OCI-LY7 (cell line): Measurements from ENCODE around the gene POU4F3. TPM values are rescaled to one million over a fixed set of nuclear protein-coding genes. Genes with fewer than 3 reads are reported as not detected.
A peak's percentile ranks its signal among the peaks of the same experiment; 100 is the strongest.
"Not testable (repeated sequence)": the region's sequence is repeated elsewhere in the genome, so short reads cannot be mapped to it uniquely, and the experiment has no call there.

ENCODE experiments used
- BruUV-seq: library from RNA; stranded (reverse); fragments of 400-500 nt; replicated peaks from 2 replicates; lab custom pipeline; 2021; lab: Mats Ljungman, UMichigan
- CTCF ChIA-PET: fragments of 300-600 bp; sonication (Branson Sonifier 250); formaldehyde crosslinking; loops from one replicate; lab custom pipeline; 2022; ENCODE audit warnings: antibody characterized with exemption; ENCODE audit not compliant: unreplicated experiment; lab: Charles Lee
- POLR2A ChIA-PET: fragments of 300-600 bp; sonication (Branson Sonifier 250); formaldehyde crosslinking; loops from one replicate; lab custom pipeline; 2022; ENCODE audit warnings: antibody characterized with exemption; lab: Charles Lee
- DNase-seq: peaks from one replicate; pipeline ENCODE4 v3.0.0-alpha.2; 2015; ENCODE audit warnings: low spot score
- H2AFZ ChIP-seq: fragments of 200-600 bp; sonication (generic), shearing (Covaris generic); 2 replicates; pipeline ENCODE4 v1.6.1; 2014; ENCODE audit warnings: mild to moderate bottlenecking, antibody characterized with exemption, low read length, moderate library complexity
- H3K27ac ChIP-seq: fragments of 200-600 bp; sonication (generic); 2 replicates; pipeline ENCODE4 v1.5.1; 2014; ENCODE audit warnings: mixed run types, low read depth, mild to moderate bottlenecking, moderate library complexity, low read length, inconsistent platforms; ENCODE audit not compliant: poor library complexity, severe bottlenecking
- H3K36me3 ChIP-seq: fragments of 200-600 bp; sonication (generic); 2 replicates; pipeline ENCODE4 v1.6.1; 2014; ENCODE audit warnings: mild to moderate bottlenecking, antibody characterized with exemption, low read length, moderate library complexity, mixed read lengths; ENCODE audit not compliant: insufficient read depth
- H3K4me1 ChIP-seq: fragments of 200-600 bp; sonication (generic); 2 replicates; pipeline ENCODE4 v1.5.1; 2014; ENCODE audit warnings: mild to moderate bottlenecking, low read length; ENCODE audit not compliant: insufficient read depth, poor library complexity, severe bottlenecking
- H3K4me2 ChIP-seq: fragments of 200-600 bp; sonication (generic); 2 replicates; pipeline ENCODE4 v1.6.1; 2014; ENCODE audit warnings: mild to moderate bottlenecking, low read length
- H3K4me3 ChIP-seq: fragments of 200-600 bp; sonication (generic); 2 replicates; pipeline ENCODE4 v1.5.1; 2014; ENCODE audit warnings: mild to moderate bottlenecking, low read depth, low read length; ENCODE audit not compliant: poor library complexity, severe bottlenecking
- H3K79me2 ChIP-seq: fragments of 200-600 bp; sonication (generic); 2 replicates; pipeline ENCODE4 v1.6.1; 2016; ENCODE audit warnings: low read depth, mild to moderate bottlenecking, low read length, moderate library complexity, mixed read lengths; ENCODE audit not compliant: insufficient read depth
- H3K9me2 ChIP-seq: fragments of 200-600 bp; sonication (generic); 2 replicates; pipeline ENCODE4 v1.6.1; 2016; ENCODE audit warnings: mild to moderate bottlenecking, low read length, mixed read lengths; ENCODE audit not compliant: insufficient read depth
- H3K9me3 ChIP-seq: fragments of 200-600 bp; sonication (generic); 2 replicates; pipeline ENCODE4 v1.6.1; 2014; ENCODE audit warnings: mild to moderate bottlenecking, mixed run types, low read length, mixed read lengths
- H4K20me1 ChIP-seq: fragments of 200-600 bp; sonication (generic); 2 replicates; pipeline ENCODE4 v1.6.1; 2014; ENCODE audit warnings: mild to moderate bottlenecking, antibody characterized with exemption, low read length, moderate library complexity, mixed read lengths; ENCODE audit not compliant: insufficient read depth
- CTCF ChIP-seq: fragments of 200-600 bp; sonication (generic); conservative IDR thresholded peaks from 2 replicates; pipeline ENCODE4 v1.5.1; 2014; ENCODE audit warnings: mild to moderate bottlenecking, antibody characterized with exemption, low read length, moderate library complexity, mixed read lengths
- EZH2phosphoT487 ChIP-seq: fragments of 200-600 bp; sonication (generic); IDR thresholded peaks from 2 replicates; pipeline ENCODE4 v1.6.1; 2018; ENCODE audit warnings: low read depth, borderline replicate concordance, mild to moderate bottlenecking, mixed run types, antibody characterized with exemption, low read length, moderate library complexity, mixed read lengths
- intact Hi-C: fragments of 100-400 bp; cut with micrococcal nuclease; formaldehyde crosslinking; loops from one replicate; pipeline ENCODE4 v1.10.0; 2022; ENCODE audit not compliant: unreplicated experiment
- total RNA-seq, 2 experiments: library from RNA; depleted of rRNA in 1 of 2; stranded (reverse); fragments of >200 nt in 1 of 2; shearing (Covaris generic) in 1 of 2; gene quantifications; 2 replicates each; pipeline ENCODE4 v1.2.3, GENCODE V29; 2014 to 2022

The POU4F3 gene
- total RNA-seq, 2 experiments from 2014 or later: not detected

- H3K36me3 ChIP-seq: peaks cover 19% of the 10 kb centered on the region
- H3K9me2 ChIP-seq: no peaks in the 10 kb centered on the region
- CTCF ChIA-PET: no interaction called here
- H3K27ac ChIP-seq: no peak overlapping the region
- no peaks in the 10 kb centered on the region for H3K4me1 ChIP-seq
- intact Hi-C loops: loop anchor here (2.0 kb wide), 1 partner anchor 135 kb away; no protein-coding TSS in a partner anchor
- H4K20me1 ChIP-seq: no peaks in the 10 kb centered on the region
- TF ChIP-seq CTCF (peak; percentile 91), EZH2phosphoT487 (no peak)
- no TSS peak for BruUV-seq
- POLR2A ChIA-PET: no interaction called here
- H3K4me2 ChIP-seq: no peak overlapping the region
- no peak overlapping the region for H3K4me3 ChIP-seq
- peak; percentile 63 for DNase-seq
- H2AFZ ChIP-seq: no peak overlapping the region
- no peaks in the 10 kb centered on the region for H3K79me2 ChIP-seq
- no peaks in the 10 kb centered on the region for H3K9me3 ChIP-seq
These were observed 47.1 kb upstream of the POU4F3 start for GRCh38 chr5:146291421-146292074.

GRCh38 chr5:146296245-146296644, 42.4 kb upstream of the POU4F3 start:
- Histone ChIP-seq H3K9me2 (no peaks in the 10 kb centered on the region), H2AFZ (no peak overlapping the region), H3K4me1 (no peaks in the 10 kb centered on the region), H4K20me1 (no peaks in the 10 kb centered on the region), H3K27ac (no peak overlapping the region), H3K9me3 (no peaks in the 10 kb centered on the region), H3K79me2 (no peaks in the 10 kb centered on the region), H3K36me3 (no peaks in the 10 kb centered on the region), H3K4me2 (no peak overlapping the region), H3K4me3 (no peak overlapping the region)
- DNase-seq: no peak
- ChIA-PET POLR2A (no interaction called here), CTCF (no interaction called here)
- BruUV-seq: no TSS peak
- intact Hi-C loops: no loop called here
- no peak for TF ChIP-seq EZH2phosphoT487
- TF ChIP-seq CTCF: no peak

DNA sequence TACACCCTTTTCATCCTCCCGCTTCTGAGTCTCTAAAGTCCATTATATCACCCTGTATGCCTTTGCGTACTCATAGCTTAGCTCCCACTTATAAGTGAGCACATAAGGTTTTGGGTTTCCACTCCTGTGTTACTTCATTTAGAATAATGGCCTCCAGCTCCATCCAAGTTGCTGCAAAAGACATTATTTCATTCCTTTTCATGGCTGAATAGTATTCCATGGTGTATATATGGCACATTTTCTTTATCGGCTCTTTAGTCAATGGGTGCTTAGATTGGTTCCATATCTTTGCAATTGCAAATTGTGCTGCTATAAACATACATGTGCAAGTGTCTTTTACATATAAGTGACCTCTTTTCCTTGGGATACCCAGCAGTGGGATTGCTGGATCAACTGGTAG, 39.7 kb upstream of the POU4F3 start:
- H4K20me1 ChIP-seq, BruUV-seq, H3K9me2 ChIP-seq, CTCF ChIA-PET, H3K27ac ChIP-seq, H3K9me3 ChIP-seq, H2AFZ ChIP-seq, H3K36me3 ChIP-seq, H3K4me1 ChIP-seq, H3K4me2 ChIP-seq, DNase-seq, POLR2A ChIA-PET, intact Hi-C loops, H3K4me3 ChIP-seq, H3K79me2 ChIP-seq: not testable (repeated sequence)
